Suprapubic skin (tissue), 4 donors: ENCODE data around the gene TNNT2. TPM values are rescaled to one million over a fixed set of nuclear protein-coding genes. Genes with fewer than 3 reads are reported as not detected.

ENCODE experiments used
- DNase-seq, 2 donors: peaks; one replicate each; pipeline ENCODE4 v3.0.0-alpha.2; 2019; ENCODE audit warnings: low spot score in 2 of 2
- H3K27ac ChIP-seq: fragments of 200-600 bp; sonication (generic); one replicate; pipeline ENCODE4 v1.5.1; 2019
- H3K27me3 ChIP-seq: fragments of 200-600 bp; sonication (generic); one replicate; pipeline ENCODE4 v1.5.1; 2019
- H3K36me3 ChIP-seq: fragments of 200-600 bp; sonication (generic); one replicate; pipeline ENCODE4 v1.5.1; 2019
- H3K4me1 ChIP-seq: fragments of 200-600 bp; sonication (generic); one replicate; pipeline ENCODE4 v1.5.1; 2019
- H3K4me3 ChIP-seq: fragments of 200-600 bp; sonication (generic); one replicate; pipeline ENCODE4 v1.5.1; 2019; ENCODE audit warnings: mild to moderate bottlenecking
- H3K9me3 ChIP-seq: fragments of 200-600 bp; sonication (generic); one replicate; pipeline ENCODE4 v1.5.1; 2019
- CTCF ChIP-seq, 2 donors: fragments of 200-600 bp in 1 of 2; fragments of 450-650 bp in 1 of 2; sonication (generic) in 1 of 2; IDR thresholded peaks; one replicate each; pipeline ENCODE4 v1.5.1; 2016 to 2019; ENCODE audit warnings: antibody characterized with exemption in 2 of 2, mild to moderate bottlenecking in 1 of 2, moderate library complexity in 1 of 2
- EP300 ChIP-seq: sonication (generic); formaldehyde crosslinking; IDR thresholded peaks from one replicate; pipeline ENCODE4 v1.6.1; 2017; ENCODE audit warnings: antibody characterized with exemption
- POLR2A ChIP-seq, 2 donors: fragments of 450-650 bp; IDR thresholded peaks; one replicate each; pipeline ENCODE4 v1.6.1; 2017; ENCODE audit warnings: antibody characterized with exemption in 2 of 2, mild to moderate bottlenecking in 2 of 2, moderate library complexity in 2 of 2
- POLR2AphosphoS5 ChIP-seq, 3 donors: sonication (generic); formaldehyde crosslinking; IDR thresholded peaks; one replicate each; pipeline ENCODE4 v1.6.1; 2017; ENCODE audit warnings: antibody characterized with exemption in 3 of 3
- WGBS: methylation state at CpG from one replicate; pipeline ENCODE4 v1.1.5; 2018; 5-methylcytosine and 5-hydroxymethylcytosine counted together
- total RNA-seq, 4 donors: library from RNA; depleted of rRNA; stranded (reverse); fragments of >200 nt; gene quantifications; one replicate each; pipeline ENCODE4 v1.1.0, GENCODE V29; 2016

TNNT2 gene
- total RNA-seq, 4 donors from 2014 or later = 7.9 to 54.6 (median 19.0) TPM

GRCh38 chr1:201357636-201358348 lies 19.7 kb downstream of the TNNT2 start:
- Histone ChIP-seq H3K36me3 (no peaks in the 10 kb centered on the region), H3K4me3 (no peak overlapping the region), H3K4me1 (peaks cover 32% of the 10 kb centered on the region), H3K9me3 (no peaks in the 10 kb centered on the region), H3K27me3 (no peaks in the 10 kb centered on the region), H3K27ac (no peak overlapping the region)
- TF ChIP-seq EP300 (no peak), POLR2AphosphoS5 (IDR thresholded peaks at IDR 0.05) (no peak)
- 83% methylated on average over 10 of the region's 10 CpGs for WGBS
- DNase-seq = peak in 1 of 2 donors; percentile 51

GRCh38 chr1:201357211-201357610 lies 20.3 kb downstream of the TNNT2 start:
- Histone ChIP-seq H3K27me3 (no peaks in the 10 kb centered on the region), H3K4me1 (peaks cover 32% of the 10 kb centered on the region), H3K4me3 (no peak overlapping the region), H3K36me3 (no peaks in the 10 kb centered on the region), H3K27ac (no peak overlapping the region), H3K9me3 (no peaks in the 10 kb centered on the region)
- TF ChIP-seq CTCF (IDR thresholded peaks at IDR 0.05) (no peak), POLR2A (IDR thresholded peaks at IDR 0.05) (no peak), POLR2AphosphoS5 (IDR thresholded peaks at IDR 0.05) (no peak), EP300 (no peak)
- 92% methylated on average over 8 of the region's 8 CpGs for WGBS
- peak in 1 of 2 donors; percentile 53 for DNase-seq

- no peaks in the 10 kb centered on the region for H3K9me3 ChIP-seq
- H3K4me3 ChIP-seq = no peak overlapping the region
- H3K27me3 ChIP-seq = no peaks in the 10 kb centered on the region
- no peaks in the 10 kb centered on the region for H3K36me3 ChIP-seq
- whole genome bisulfite sequencing = 83% methylated on average over 11 of the region's 11 CpGs
- H3K27ac ChIP-seq = no peak overlapping the region
- H3K4me1 ChIP-seq = peaks cover 32% of the 10 kb centered on the region
- DNase-seq = peak in 1 of 2 donors; percentile 52
- TF ChIP-seq POLR2A (IDR thresholded peaks at IDR 0.05) (no peak), POLR2AphosphoS5 (IDR thresholded peaks at IDR 0.05) (no peak), EP300 (no peak), CTCF (IDR thresholded peaks at IDR 0.05) (no peak)
Measured at GRCh38 chr1:201356701-201357100, 20.8 kb downstream of the TNNT2 start.

- Histone ChIP-seq H3K4me3 (no peak overlapping the region), H3K27ac (no peak overlapping the region), H3K36me3 (no peaks in the 10 kb centered on the region), H3K9me3 (no peaks in the 10 kb centered on the region), H3K4me1 (peaks cover 32% of the 10 kb centered on the region), H3K27me3 (no peaks in the 10 kb centered on the region)
- peak in 1 of 2 donors; percentile 26 for DNase-seq
- WGBS = 93% methylated on average over 5 of the region's 5 CpGs
- no peak for TF ChIP-seq CTCF (IDR thresholded peaks at IDR 0.05)
- no peak for TF ChIP-seq POLR2AphosphoS5 (IDR thresholded peaks at IDR 0.05)
- no peak for TF ChIP-seq POLR2A (IDR thresholded peaks at IDR 0.05)
- no peak for TF ChIP-seq EP300
Measured at GRCh38 chr1:201356236-201356635, 21.2 kb downstream of the TNNT2 start.

GRCh38 chr1:201355471-201355870 lies 22.0 kb downstream of the TNNT2 start:
- Histone ChIP-seq H3K4me1 (peaks cover 32% of the 10 kb centered on the region), H3K27me3 (no peaks in the 10 kb centered on the region), H3K36me3 (no peaks in the 10 kb centered on the region), H3K27ac (no peak overlapping the region), H3K9me3 (no peaks in the 10 kb centered on the region), H3K4me3 (no peak overlapping the region)
- TF ChIP-seq POLR2AphosphoS5 (IDR thresholded peaks at IDR 0.05) (no peak), CTCF (IDR thresholded peaks at IDR 0.05) (no peak), POLR2A (IDR thresholded peaks at IDR 0.05) (no peak), EP300 (no peak)
- WGBS = 94% methylated on average over 7 of the region's 7 CpGs
- peak in 1 of 2 donors; percentile 9 for DNase-seq
